IMR-90 (cell line): ENCODE measurements around the gene ERGIC1. TPM values are rescaled to one million over a fixed set of nuclear protein-coding genes. Genes with fewer than 3 reads are reported as not detected.

Experiments
- ATAC-seq: fragments of 200-7000 bp; cut with Tn5 transposase; 2 replicates; pipeline ENCODE4 v1.9.1; 2020; ENCODE audit warnings: low read depth, mild to moderate bottlenecking, moderate library complexity
- BruUV-seq: library from RNA; stranded (reverse); fragments of 400-500 nt; replicated peaks from 2 replicates; lab custom pipeline; 2021; lab: Mats Ljungman, UMichigan
- CTCF ChIA-PET: fragments of 300-600 bp; formaldehyde crosslinking; extraction: SDS; loops from one replicate; lab custom pipeline; 2021; ENCODE audit warnings: antibody characterized with exemption; lab: Yijun Ruan, JAX
- POLR2A ChIA-PET: fragments of 300-600 bp; sonication (Branson Sonifier 250); formaldehyde crosslinking; loops from one replicate; lab custom pipeline; 2022; ENCODE audit warnings: antibody characterized with exemption; ENCODE audit not compliant: unreplicated experiment; lab: Charles Lee
- DNase-seq: peaks from one replicate; pipeline ENCODE4 v3.0.0; 2013
- H2AFZ ChIP-seq: replicated peaks from 2 replicates; pipeline ENCODE3; 2013; ENCODE audit warnings: low read length, mild to moderate bottlenecking; ENCODE audit not compliant: poor library complexity
- H2AK5ac ChIP-seq: 2 replicates; pipeline ENCODE4 v1.6.1; 2013; ENCODE audit warnings: low read depth, low read length, inconsistent platforms
- H2AK9ac ChIP-seq: replicated peaks from 2 replicates; pipeline ENCODE3; 2013; ENCODE audit warnings: mild to moderate bottlenecking, low read depth, low read length, moderate library complexity; ENCODE audit not compliant: poor library complexity
- H2BK120ac ChIP-seq: 2 replicates; pipeline ENCODE4 v1.6.1; 2013; ENCODE audit warnings: low read depth, low read length, inconsistent platforms
- H2BK15ac ChIP-seq: 3 replicates; pipeline ENCODE4 v1.6.1; 2013; ENCODE audit warnings: low read depth, low read length, inconsistent platforms
- H2BK20ac ChIP-seq: 2 replicates; pipeline ENCODE4 v1.6.1; 2013; ENCODE audit warnings: low read depth, mild to moderate bottlenecking, inconsistent platforms, low read length, moderate library complexity
- H2BK5ac ChIP-seq: 2 replicates; pipeline ENCODE4 v1.6.1; 2013; ENCODE audit warnings: mild to moderate bottlenecking, low read depth, low read length, inconsistent platforms; ENCODE audit not compliant: poor library complexity, severe bottlenecking
- H3K14ac ChIP-seq: replicated peaks from 2 replicates; pipeline ENCODE4 v1.6.1; 2013; ENCODE audit warnings: low read depth, low read length, inconsistent platforms
- H3K18ac ChIP-seq: 2 replicates; pipeline ENCODE4 v1.6.1; 2013; ENCODE audit warnings: low read depth, low read length, control low read depth
- H3K23ac ChIP-seq: 2 replicates; pipeline ENCODE4 v1.6.1; 2013; ENCODE audit warnings: low read depth, low read length, inconsistent platforms
- H3K27ac ChIP-seq: 2 replicates; pipeline ENCODE4 v1.5.1; 2013; ENCODE audit warnings: mild to moderate bottlenecking, control low read depth, low read length; ENCODE audit not compliant: insufficient read depth
- H3K27me3 ChIP-seq: 2 replicates; pipeline ENCODE4 v1.6.1; 2013; ENCODE audit warnings: low read length; ENCODE audit not compliant: control insufficient read depth, insufficient read depth
- H3K36me3 ChIP-seq: 2 replicates; pipeline ENCODE4 v1.6.1; 2013; ENCODE audit warnings: low read length, mixed read lengths; ENCODE audit not compliant: control insufficient read depth, insufficient read depth
- H3K4ac ChIP-seq: 2 replicates; pipeline ENCODE4 v1.6.1; 2013; ENCODE audit warnings: low read depth, low read length, inconsistent platforms
- H3K4me1 ChIP-seq: 2 replicates; pipeline ENCODE4 v1.6.1; 2013; ENCODE audit warnings: low read length, mixed read lengths; ENCODE audit not compliant: control insufficient read depth, insufficient read depth
- H3K4me2 ChIP-seq: 2 replicates; pipeline ENCODE4 v1.6.1; 2013; ENCODE audit warnings: low read depth, mild to moderate bottlenecking, control low read depth, low read length, moderate library complexity
- H3K4me3 ChIP-seq: 2 replicates; pipeline ENCODE4 v1.5.1; 2013; ENCODE audit warnings: low read depth, mild to moderate bottlenecking, control low read depth, low read length, moderate library complexity; ENCODE audit not compliant: insufficient read depth
- H3K56ac ChIP-seq: 2 replicates; pipeline ENCODE4 v1.6.1; 2013; ENCODE audit warnings: low read length, inconsistent platforms; ENCODE audit not compliant: insufficient read depth; ENCODE audit errors: extremely low read depth
- H3K79me1 ChIP-seq, 2 experiments: 2 replicates each; pipeline ENCODE4 v1.6.1; 2013; ENCODE audit warnings: low read length in 2 of 2, inconsistent platforms in 1 of 2, low read depth in 1 of 2
- H3K9ac ChIP-seq: 2 replicates; pipeline ENCODE4 v1.6.1; 2013; ENCODE audit warnings: low read depth, low read length, control low read depth
- H3K9me1 ChIP-seq: 2 replicates; pipeline ENCODE4 v1.6.1; 2013; ENCODE audit warnings: low read length, inconsistent platforms; ENCODE audit not compliant: insufficient read depth
- H3K9me3 ChIP-seq: 2 replicates; pipeline ENCODE4 v1.6.1; 2013; ENCODE audit warnings: low read length; ENCODE audit not compliant: control insufficient read depth, insufficient read depth
- H4K20me1 ChIP-seq: 2 replicates; pipeline ENCODE4 v1.6.1; 2013; ENCODE audit warnings: low read length, inconsistent platforms; ENCODE audit not compliant: insufficient read depth
- H4K5ac ChIP-seq: 2 replicates; pipeline ENCODE4 v1.6.1; 2013; ENCODE audit warnings: mild to moderate bottlenecking, low read depth, low read length, control low read depth
- H4K8ac ChIP-seq, 2 experiments: 2 replicates each; pipeline ENCODE4 v1.6.1; 2013; ENCODE audit warnings: low read depth in 2 of 2, low read length in 2 of 2, control low read depth in 1 of 2, inconsistent platforms in 1 of 2
- H4K91ac ChIP-seq: 2 replicates; pipeline ENCODE4 v1.6.1; 2013; ENCODE audit warnings: low read depth, low read length, inconsistent platforms; ENCODE audit not compliant: insufficient read depth
- CTCF ChIP-seq: conservative IDR thresholded peaks from 2 replicates; pipeline ENCODE4 v1.5.1; 2012; ENCODE audit warnings: mild to moderate bottlenecking, low read depth, low read length, improper control_type of control experiment
- FOS ChIP-seq: fragments of 150-350 bp; IDR thresholded peaks from 2 replicates; pipeline ENCODE4 v1.6.1; 2016; ENCODE audit warnings: low read depth, low read length
- MAFK ChIP-seq: IDR thresholded peaks from 2 replicates; pipeline ENCODE4 v1.6.1; 2012; ENCODE audit warnings: low read depth, low read length, improper control_type of control experiment
- MAZ ChIP-seq: IDR thresholded peaks from 2 replicates; pipeline ENCODE4 v1.6.1; 2012; ENCODE audit warnings: low read depth, mild to moderate bottlenecking, low read length, improper control_type of control experiment, moderate library complexity, borderline replicate concordance
- NFE2L2 ChIP-seq: fragments of 150-350 bp; IDR thresholded peaks from 2 replicates; pipeline ENCODE4 v1.6.1; 2016; ENCODE audit warnings: low read depth, mild to moderate bottlenecking, low read length
- POLR2A ChIP-seq: IDR thresholded peaks from 2 replicates; pipeline ENCODE4 v1.6.1; 2012; ENCODE audit warnings: mild to moderate bottlenecking, low read depth, low read length
- RCOR1 ChIP-seq: IDR thresholded peaks from 2 replicates; pipeline ENCODE4 v1.6.1; 2012; ENCODE audit warnings: mild to moderate bottlenecking, low read length, improper control_type of control experiment; ENCODE audit not compliant: insufficient replicate concordance
- WGBS, 2 experiments: methylation state at CpG; one replicate each; pipeline versions ENCODE4 v1.1.5 to v1.1.7; 2013; ENCODE audit warnings: missing lambda C conversion rate in 2 of 2; ENCODE audit not compliant: insufficient read length in 1 of 2; ENCODE audit errors: extremely low coverage in 2 of 2; 5-methylcytosine and 5-hydroxymethylcytosine counted together
- dilution Hi-C: fragments of 300-500 bp; cut with HindIII; formaldehyde crosslinking; loops from one replicate; pipeline ENCODE4 v1.14.3; 2018; ENCODE audit warnings: low sequenced_read_pairs; ENCODE audit not compliant: unreplicated experiment
- in situ Hi-C: fragments of 300-500 bp; cut with MboI; formaldehyde crosslinking; loops from 3 replicates; pipeline ENCODE4 v1.14.3; 2019; ENCODE audit warnings: low sequenced_read_pairs, inconsistent platforms, mixed read lengths
- intact Hi-C: fragments of 100-400 bp; cut with micrococcal nuclease; formaldehyde crosslinking; loops from 2 replicates; pipeline ENCODE4 v1.10.0; 2022
- polyA plus RNA-seq, 3 experiments: library from polyadenylated mRNA; depleted of rRNA; stranded (reverse); fragments of >200 nt; gene quantifications; 2 replicates each; pipeline ENCODE4 v1.2.3, GENCODE V29; 2012; ENCODE audit warnings: low replicate concordance in 1 of 3
- total RNA-seq: library from RNA; depleted of rRNA; stranded (reverse); fragments of >200 nt; gene quantifications from 2 replicates; pipeline ENCODE4 v1.2.3, GENCODE V29; 2012

Gene ERGIC1
- total and polyA plus RNA-seq, 2 of the 4 experiments (the other 2 are of a cell fraction): 134 to 192 TPM

- dilution Hi-C loops (no loop called here), intact Hi-C loops (no loop called here), in situ Hi-C loops (no loop called here)
- Histone ChIP-seq H3K9me1 (peaks cover 40% of the 10 kb centered on the region), H2BK15ac (peak overlapping the region; percentile 89; the same call in 2 of the 3 replicates), H3K27me3 (no peaks in the 10 kb centered on the region), H3K18ac (peak overlapping the region; percentile 12), H2AK9ac (peak overlapping the region; percentile 0), H4K5ac (no peak overlapping the region; the same call in 1 of the 2 replicates), H3K9ac (no peak overlapping the region), H3K4ac (peak overlapping the region; percentile 68), H3K23ac (peak overlapping the region; percentile 46; the same call in 1 of the 2 replicates), H3K4me2 (no peak overlapping the region), H4K8ac (peak overlapping the region; percentile 10 to 72; a peak in 3 of 4 replicates), H3K79me1 (peaks cover 20 to 53% of the 10 kb centered on the region in 2 experiments; a peak in 3 of 4 replicates), H3K27ac (peak overlapping the region; percentile 17; the same call in 1 of the 2 replicates), H3K4me1 (peaks cover 38% of the 10 kb centered on the region), H3K56ac (no peak overlapping the region), H2BK5ac (peak overlapping the region; percentile 67), H3K9me3 (no peaks in the 10 kb centered on the region), H2AFZ (peak overlapping the region; percentile 27), H3K14ac (peak overlapping the region; percentile 12), H4K20me1 (no peaks in the 10 kb centered on the region; the same call in 1 of the 2 replicates), H2BK120ac (peak overlapping the region; percentile 78), H2BK20ac (peak overlapping the region; percentile 85), H4K91ac (peak overlapping the region; percentile 82), H3K36me3 (no peaks in the 10 kb centered on the region), H3K4me3 (no peak overlapping the region), H2AK5ac (peak overlapping the region; percentile 63)
- no peak for TF ChIP-seq CTCF
- TF ChIP-seq MAZ: no peak
- no peak for TF ChIP-seq POLR2A
- no peak for TF ChIP-seq MAFK
- no peak for TF ChIP-seq NFE2L2
- no peak for TF ChIP-seq FOS
- no peak for TF ChIP-seq RCOR1
- ATAC-seq (no peak), DNase-seq (no peak)
- WGBS, 2 experiments: no CpG with 5 or more reads among the region's 6 CpGs
- CTCF ChIA-PET: interaction anchor here (1.3 kb wide), 1 partner anchor 11 kb away, joined by 3 read pairs; no protein-coding TSS in a partner anchor
- no TSS peak for BruUV-seq
- POLR2A ChIA-PET: no interaction called here
These were observed 37.7 kb upstream of the ERGIC1 start for GRCh38 chr5:172796306-172796705.
